Lower leg skin (tissue), 4 donors: ENCODE measurements around the gene FAU. TPM values are rescaled to one million over a fixed set of nuclear protein-coding genes. Genes with fewer than 3 reads are reported as not detected.

ENCODE experiments used
- DNase-seq, 2 donors: peaks; one replicate each; pipeline ENCODE4 v3.0.0-alpha.2; 2019; ENCODE audit warnings: low spot score in 2 of 2
- H3K4me3 ChIP-seq: fragments of 200-600 bp; sonication (generic); 2 replicates; pipeline ENCODE4 v1.5.1; 2017; ENCODE audit warnings: mild to moderate bottlenecking, low read depth; ENCODE audit not compliant: poor library complexity, severe bottlenecking
- POLR2A ChIP-seq, 2 donors: fragments of 450-650 bp; IDR thresholded peaks; one replicate each; pipeline ENCODE4 v1.6.1; 2016 to 2017; ENCODE audit warnings: antibody characterized with exemption in 2 of 2, mild to moderate bottlenecking in 1 of 2, moderate library complexity in 1 of 2
- WGBS, 2 donors: methylation state at CpG; one replicate each; pipeline ENCODE4 v1.1.5; 2018; 5-methylcytosine and 5-hydroxymethylcytosine counted together
- intact Hi-C: fragments of 100-400 bp; cut with DNase I; formaldehyde crosslinking; loops from one replicate; pipeline ENCODE4 v1.15.0; 2023; ENCODE audit warnings: low total_unique reads
- total RNA-seq, 4 donors: library from RNA; depleted of rRNA; stranded (reverse); fragments of >200 nt; gene quantifications; one replicate each; pipeline ENCODE4 v1.1.0, GENCODE V29; 2016
- TF ChIP-seq, protein P1 (sequence below), 3 donors: fragments of 450-650 bp; IDR thresholded peaks; one replicate each; pipeline ENCODE4 v1.5.1; 2016; ENCODE audit warnings: antibody characterized with exemption in 3 of 3, mild to moderate bottlenecking in 3 of 3, moderate library complexity in 2 of 3

Gene FAU
- total RNA-seq, 4 donors from 2014 or later = 574 to 1,562 (median 887) TPM

DNA sequence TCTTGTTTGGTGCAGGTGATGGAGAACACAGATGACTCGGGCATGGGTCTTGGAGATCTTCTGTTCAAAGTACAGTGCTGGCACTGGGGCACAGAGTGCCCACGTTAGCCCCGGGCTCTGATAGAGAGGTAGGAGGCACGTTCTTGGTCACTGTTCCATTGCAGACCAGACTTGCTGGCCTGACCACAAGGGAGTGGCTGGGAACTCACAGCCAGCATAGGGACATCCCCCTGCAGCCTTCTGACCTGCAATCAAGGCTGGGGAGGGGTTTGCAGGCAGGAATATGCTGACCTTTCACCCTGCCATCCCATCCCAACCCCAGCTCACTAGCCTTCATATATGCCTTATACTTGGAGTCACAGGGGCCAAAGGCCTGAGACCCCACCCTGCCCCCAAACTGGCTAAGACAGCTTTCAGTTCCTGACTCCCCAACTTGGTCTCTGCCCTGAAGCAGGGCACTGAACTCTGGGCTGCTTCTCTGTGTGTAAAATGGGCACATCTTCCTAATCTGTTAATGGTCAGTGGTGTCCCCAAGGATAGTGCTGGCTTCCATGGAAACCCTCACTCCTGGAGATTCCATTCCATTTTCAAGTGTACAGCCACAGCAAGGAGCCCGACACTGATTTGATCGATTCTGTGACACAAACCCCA is 4.8 kb upstream of the FAU start:
- WGBS, 2 donors = 60 to 77% methylated on average over 5 to 6 of the region's 6 CpGs
- intact Hi-C loops = no loop called here
- TF ChIP-seq, protein P1, sequence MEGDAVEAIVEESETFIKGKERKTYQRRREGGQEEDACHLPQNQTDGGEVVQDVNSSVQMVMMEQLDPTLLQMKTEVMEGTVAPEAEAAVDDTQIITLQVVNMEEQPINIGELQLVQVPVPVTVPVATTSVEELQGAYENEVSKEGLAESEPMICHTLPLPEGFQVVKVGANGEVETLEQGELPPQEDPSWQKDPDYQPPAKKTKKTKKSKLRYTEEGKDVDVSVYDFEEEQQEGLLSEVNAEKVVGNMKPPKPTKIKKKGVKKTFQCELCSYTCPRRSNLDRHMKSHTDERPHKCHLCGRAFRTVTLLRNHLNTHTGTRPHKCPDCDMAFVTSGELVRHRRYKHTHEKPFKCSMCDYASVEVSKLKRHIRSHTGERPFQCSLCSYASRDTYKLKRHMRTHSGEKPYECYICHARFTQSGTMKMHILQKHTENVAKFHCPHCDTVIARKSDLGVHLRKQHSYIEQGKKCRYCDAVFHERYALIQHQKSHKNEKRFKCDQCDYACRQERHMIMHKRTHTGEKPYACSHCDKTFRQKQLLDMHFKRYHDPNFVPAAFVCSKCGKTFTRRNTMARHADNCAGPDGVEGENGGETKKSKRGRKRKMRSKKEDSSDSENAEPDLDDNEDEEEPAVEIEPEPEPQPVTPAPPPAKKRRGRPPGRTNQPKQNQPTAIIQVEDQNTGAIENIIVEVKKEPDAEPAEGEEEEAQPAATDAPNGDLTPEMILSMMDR (IDR thresholded peaks at IDR 0.05) = no peak
- no peak for TF ChIP-seq POLR2A (IDR thresholded peaks at IDR 0.05)
- no peak for DNase-seq
- no peak overlapping the region for H3K4me3 ChIP-seq

DNA sequence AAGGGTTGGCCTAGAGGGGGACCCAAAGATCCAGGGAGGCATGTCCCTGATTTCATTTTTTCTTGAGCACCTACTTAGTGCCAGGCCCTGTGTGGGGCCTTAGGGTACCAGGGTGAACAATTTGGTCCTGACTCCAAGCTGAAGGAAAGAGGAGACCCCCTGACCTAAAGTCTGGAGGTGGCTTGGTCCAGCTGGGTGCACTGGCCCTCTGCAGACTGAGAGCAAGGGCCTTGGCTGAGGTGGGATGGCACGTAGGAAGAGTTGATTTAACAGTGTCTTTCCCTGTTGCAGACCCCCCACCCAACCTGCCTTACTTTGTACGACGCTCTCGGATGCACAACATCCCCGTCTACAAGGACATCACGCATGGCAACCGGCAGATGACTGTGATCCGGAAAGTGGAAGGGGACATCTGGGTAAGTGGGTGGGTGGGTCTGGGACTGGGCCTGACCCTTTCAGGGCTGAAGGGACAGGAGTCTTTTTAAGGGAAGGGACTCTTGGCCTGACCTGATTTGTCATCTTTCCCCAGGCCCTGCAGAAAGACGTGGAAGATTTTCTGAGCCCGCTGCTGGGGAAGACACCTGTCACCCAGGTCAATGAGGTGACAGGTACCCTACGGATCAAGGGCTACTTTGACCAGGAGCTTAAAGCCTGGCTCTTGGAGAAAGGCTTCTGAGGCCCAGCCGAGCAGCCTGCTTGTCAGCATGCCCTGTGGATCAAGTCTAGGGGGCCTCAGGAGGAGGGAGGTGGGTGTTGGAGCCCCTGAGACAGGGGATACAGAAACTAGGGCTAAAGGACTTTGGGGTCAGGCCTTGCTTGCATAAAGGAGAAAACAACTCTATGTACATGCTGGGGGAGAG is 3.5 kb upstream of the FAU start:
- TF ChIP-seq POLR2A (IDR thresholded peaks at IDR 0.05) = no peak
- TF ChIP-seq, protein P1 (IDR thresholded peaks at IDR 0.05) = no peak
- intact Hi-C loops = no loop called here
- DNase-seq = no peak
- H3K4me3 ChIP-seq = no peak overlapping the region
- 86 to 90% methylated on average over 12 of the region's 12 CpGs for WGBS, 2 donors

DNA sequence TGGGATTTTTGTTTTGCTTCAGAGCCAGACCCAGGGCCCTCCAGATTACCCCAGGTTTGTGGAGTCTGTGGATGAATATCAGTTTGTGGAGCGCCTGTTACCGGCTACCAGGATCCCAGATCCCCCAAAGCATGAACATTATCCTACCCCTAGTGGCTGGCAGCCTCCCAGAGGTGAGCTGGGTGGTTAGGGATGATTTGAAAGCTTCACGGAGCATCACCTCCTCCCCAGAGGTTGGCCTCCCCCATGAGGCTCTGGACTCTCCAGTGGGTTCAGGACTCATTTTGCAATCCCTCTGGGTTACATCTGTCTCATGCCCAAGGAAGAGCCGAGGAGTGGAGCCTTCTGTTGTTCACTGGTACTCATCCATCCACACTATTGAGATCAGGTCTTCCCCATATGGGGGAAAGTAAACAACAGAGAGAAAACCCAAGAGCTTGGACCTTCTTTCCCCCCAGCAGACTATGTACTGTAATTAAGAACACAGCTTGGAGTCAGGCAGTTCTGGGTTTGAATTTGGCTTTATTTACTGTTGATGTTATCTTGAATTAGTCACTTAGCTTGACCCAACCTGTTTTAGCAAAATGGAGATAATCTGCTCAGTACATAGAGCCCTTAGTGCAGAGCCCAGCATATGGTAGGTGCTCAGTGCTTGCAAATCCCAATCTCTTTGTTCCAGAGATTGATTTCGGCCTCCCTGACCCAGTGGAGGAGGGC is 2.7 kb upstream of the FAU start:
- no peak overlapping the region for H3K4me3 ChIP-seq
- intact Hi-C loops = no loop called here
- TF ChIP-seq, protein P1 (IDR thresholded peaks at IDR 0.05) = no peak
- no peak for TF ChIP-seq POLR2A (IDR thresholded peaks at IDR 0.05)
- 90% methylated on average over 5 of the region's 5 CpGs for WGBS, 2 donors
- no peak for DNase-seq

DNA sequence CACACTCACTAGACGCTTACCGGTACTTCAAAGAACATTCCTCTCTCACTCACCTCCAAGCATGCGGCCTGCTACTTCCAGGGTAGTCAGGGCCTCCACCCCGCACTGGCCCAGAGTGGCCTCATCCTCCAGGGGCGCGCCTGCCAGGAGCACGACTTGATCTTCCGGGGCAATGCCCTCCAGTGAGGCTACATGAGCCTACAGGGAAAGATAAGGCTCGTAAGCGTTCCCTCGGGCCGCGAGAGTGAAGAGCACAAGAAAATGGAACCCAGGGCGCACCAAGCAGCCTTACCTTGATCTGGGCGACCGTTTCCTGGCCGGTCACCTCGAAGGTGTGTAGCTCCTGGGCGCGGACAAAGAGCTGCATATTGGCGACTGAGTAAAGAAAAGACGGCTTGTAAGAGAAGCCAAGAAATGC is 478 bp downstream of the FAU start:
- no peak for DNase-seq
- TF ChIP-seq, protein P1 (IDR thresholded peaks at IDR 0.05) = no peak
- no peak for TF ChIP-seq POLR2A (IDR thresholded peaks at IDR 0.05)
- intact Hi-C loops = no loop called here
- WGBS, 2 donors = 1 to 2% methylated on average over 22 of the region's 22 CpGs
- H3K4me3 ChIP-seq = peak overlapping the region; percentile 80

DNA sequence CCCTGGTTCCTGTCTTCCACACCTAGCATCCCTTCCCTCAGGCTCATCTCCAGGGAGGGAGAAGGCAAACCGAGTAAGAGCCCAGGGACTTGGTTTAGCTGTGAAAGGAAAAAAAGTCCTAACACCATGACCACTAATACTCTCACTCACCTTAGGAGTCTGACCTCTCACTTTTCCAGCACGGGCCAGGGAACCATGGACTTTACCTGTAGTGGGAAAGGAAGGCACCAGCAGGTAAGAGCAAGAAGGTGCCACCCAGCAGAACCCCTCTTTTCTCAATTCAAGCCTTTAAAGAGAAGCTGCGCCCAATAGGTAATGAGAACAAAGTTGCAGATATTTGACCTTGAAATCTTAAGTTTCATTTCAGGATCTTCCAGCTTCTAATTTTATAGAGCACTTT is 1.1 kb downstream of the FAU start:
- WGBS, 2 donors = 76 to 83% methylated on average over 3 of the region's 3 CpGs
- no peak for TF ChIP-seq POLR2A (IDR thresholded peaks at IDR 0.05)
- TF ChIP-seq, protein P1 (IDR thresholded peaks at IDR 0.05) = no peak
- intact Hi-C loops = no loop called here
- no peak overlapping the region for H3K4me3 ChIP-seq
- no peak for DNase-seq
